HEK293T (cell line): ENCODE results near the gene SIAH3.

ENCODE experiments used
- CTCF ChIA-PET: fragments of 350-600 bp; formaldehyde crosslinking; extraction: SDS; loops from one replicate; lab custom pipeline; 2021; ENCODE audit warnings: antibody characterized with exemption, inconsistent platforms; lab: Yijun Ruan, JAX
- POLR2A ChIA-PET: fragments of 350-600 bp; formaldehyde crosslinking; extraction: SDS; loops from one replicate; lab custom pipeline; 2020; ENCODE audit warnings: antibody characterized with exemption, inconsistent platforms; lab: Yijun Ruan, JAX
- DNase-seq: peaks from one replicate; pipeline ENCODE4 v3.0.0; 2012; ENCODE audit warnings: mixed read lengths; ENCODE audit errors: extremely low spot score
- ARNT ChIP-seq: fragments of 450-650 bp; IDR thresholded peaks from 2 replicates; pipeline ENCODE4 v1.6.1; 2017; ENCODE audit warnings: mild to moderate bottlenecking
- BHLHE40 ChIP-seq: fragments of 450-650 bp; IDR thresholded peaks from 2 replicates; pipeline ENCODE4 v1.6.1; 2016; ENCODE audit warnings: mild to moderate bottlenecking, moderate library complexity, borderline replicate concordance
- CTBP1 ChIP-seq: fragments of 450-650 bp; IDR thresholded peaks from 2 replicates; pipeline ENCODE4 v1.6.1; 2016; ENCODE audit warnings: borderline replicate concordance
- ELF4 ChIP-seq: fragments of 450-650 bp; IDR thresholded peaks from 2 replicates; pipeline ENCODE4 v1.6.1; 2017; ENCODE audit warnings: antibody characterized with exemption
- FOXA1 ChIP-seq: fragments of 450-650 bp; IDR thresholded peaks from 2 replicates; pipeline ENCODE4 v1.6.1; 2016; ENCODE audit warnings: mild to moderate bottlenecking
- FOXK2 ChIP-seq: fragments of 450-650 bp; IDR thresholded peaks from 2 replicates; pipeline ENCODE4 v1.6.1; 2016; ENCODE audit warnings: mild to moderate bottlenecking
- FOXM1 ChIP-seq: fragments of 450-650 bp; IDR thresholded peaks from 2 replicates; pipeline ENCODE4 v1.6.1; 2017; ENCODE audit warnings: mild to moderate bottlenecking, borderline replicate concordance
- HDGF ChIP-seq: fragments of 450-650 bp; IDR thresholded peaks from 2 replicates; pipeline ENCODE4 v1.6.1; 2017; ENCODE audit warnings: antibody characterized with exemption, borderline replicate concordance
- L3MBTL2 ChIP-seq: fragments of 450-650 bp; conservative IDR thresholded peaks from 2 replicates; pipeline ENCODE4 v1.6.1; 2016; ENCODE audit warnings: mild to moderate bottlenecking
- LEF1 ChIP-seq: fragments of 450-650 bp; IDR thresholded peaks from 2 replicates; pipeline ENCODE4 v1.6.1; 2017; ENCODE audit warnings: mild to moderate bottlenecking, borderline replicate concordance
- NFRKB ChIP-seq: fragments of 450-650 bp; IDR thresholded peaks from 2 replicates; pipeline ENCODE4 v1.6.1; 2016; ENCODE audit warnings: mild to moderate bottlenecking, moderate library complexity
- SP1 ChIP-seq: fragments of 450-650 bp; IDR thresholded peaks from 2 replicates; pipeline ENCODE4 v1.6.1; 2017
- SUZ12 ChIP-seq: fragments of 450-650 bp; IDR thresholded peaks from 2 replicates; pipeline ENCODE4 v1.6.1; 2016; ENCODE audit warnings: mild to moderate bottlenecking
- TARDBP ChIP-seq: fragments of 450-650 bp; IDR thresholded peaks from 2 replicates; pipeline ENCODE4 v1.6.1; 2016
- ZNF384 ChIP-seq: fragments of 450-650 bp; IDR thresholded peaks from 2 replicates; pipeline ENCODE4 v1.6.1; 2016
- TF ChIP-seq, protein P1 (sequence below): fragments of 450-650 bp; IDR thresholded peaks from 2 replicates; pipeline ENCODE4 v1.6.1; 2016

SIAH3 gene

GRCh38 chr13:45870232-45870631, 18.7 kb upstream of the SIAH3 start:
- no peak for TF ChIP-seq SP1
- no peak for TF ChIP-seq ZNF384
- no peak for TF ChIP-seq CTBP1
- DNase-seq, result no peak
- POLR2A ChIA-PET, result no interaction called here
- CTCF ChIA-PET, result no interaction called here

DNA sequence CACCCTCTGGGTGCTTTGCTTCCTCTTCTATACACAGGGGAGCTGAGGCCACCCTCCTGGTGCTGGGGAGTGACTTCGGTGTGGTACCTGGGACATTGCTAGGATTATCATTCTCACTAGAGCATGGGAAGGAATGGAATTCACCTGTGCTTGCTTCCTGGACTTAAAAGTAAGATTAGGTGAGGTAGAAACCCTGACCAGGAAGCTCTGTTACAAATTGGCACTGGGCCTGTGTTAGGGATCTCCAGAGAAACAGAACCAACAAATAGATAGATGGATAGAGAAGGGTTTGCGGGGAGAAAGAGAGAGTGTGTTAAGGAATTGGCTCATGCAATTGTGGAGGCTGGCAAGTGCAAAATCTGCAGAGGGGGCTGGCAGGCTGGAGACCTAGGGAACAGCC, 13.9 kb upstream of the SIAH3 start:
- TF ChIP-seq FOXK2, result no peak
- TF ChIP-seq TARDBP, result no peak
- TF ChIP-seq BHLHE40, result no peak
- no peak for TF ChIP-seq NFRKB
- TF ChIP-seq SP1, result no peak
- no peak for TF ChIP-seq FOXA1
- no peak for TF ChIP-seq ARNT
- no peak for TF ChIP-seq ZNF384
- TF ChIP-seq LEF1, result no peak
- TF ChIP-seq FOXM1, result no peak
- TF ChIP-seq L3MBTL2, result no peak
- no peak for TF ChIP-seq HDGF
- TF ChIP-seq CTBP1, result no peak
- no peak for TF ChIP-seq ELF4
- TF ChIP-seq SUZ12, result no peak
- TF ChIP-seq, protein P1, sequence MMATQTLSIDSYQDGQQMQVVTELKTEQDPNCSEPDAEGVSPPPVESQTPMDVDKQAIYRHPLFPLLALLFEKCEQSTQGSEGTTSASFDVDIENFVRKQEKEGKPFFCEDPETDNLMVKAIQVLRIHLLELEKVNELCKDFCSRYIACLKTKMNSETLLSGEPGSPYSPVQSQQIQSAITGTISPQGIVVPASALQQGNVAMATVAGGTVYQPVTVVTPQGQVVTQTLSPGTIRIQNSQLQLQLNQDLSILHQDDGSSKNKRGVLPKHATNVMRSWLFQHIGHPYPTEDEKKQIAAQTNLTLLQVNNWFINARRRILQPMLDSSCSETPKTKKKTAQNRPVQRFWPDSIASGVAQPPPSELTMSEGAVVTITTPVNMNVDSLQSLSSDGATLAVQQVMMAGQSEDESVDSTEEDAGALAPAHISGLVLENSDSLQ, result no peak
- ChIA-PET CTCF (no interaction called here), POLR2A (no interaction called here)
- no peak for DNase-seq

DNA sequence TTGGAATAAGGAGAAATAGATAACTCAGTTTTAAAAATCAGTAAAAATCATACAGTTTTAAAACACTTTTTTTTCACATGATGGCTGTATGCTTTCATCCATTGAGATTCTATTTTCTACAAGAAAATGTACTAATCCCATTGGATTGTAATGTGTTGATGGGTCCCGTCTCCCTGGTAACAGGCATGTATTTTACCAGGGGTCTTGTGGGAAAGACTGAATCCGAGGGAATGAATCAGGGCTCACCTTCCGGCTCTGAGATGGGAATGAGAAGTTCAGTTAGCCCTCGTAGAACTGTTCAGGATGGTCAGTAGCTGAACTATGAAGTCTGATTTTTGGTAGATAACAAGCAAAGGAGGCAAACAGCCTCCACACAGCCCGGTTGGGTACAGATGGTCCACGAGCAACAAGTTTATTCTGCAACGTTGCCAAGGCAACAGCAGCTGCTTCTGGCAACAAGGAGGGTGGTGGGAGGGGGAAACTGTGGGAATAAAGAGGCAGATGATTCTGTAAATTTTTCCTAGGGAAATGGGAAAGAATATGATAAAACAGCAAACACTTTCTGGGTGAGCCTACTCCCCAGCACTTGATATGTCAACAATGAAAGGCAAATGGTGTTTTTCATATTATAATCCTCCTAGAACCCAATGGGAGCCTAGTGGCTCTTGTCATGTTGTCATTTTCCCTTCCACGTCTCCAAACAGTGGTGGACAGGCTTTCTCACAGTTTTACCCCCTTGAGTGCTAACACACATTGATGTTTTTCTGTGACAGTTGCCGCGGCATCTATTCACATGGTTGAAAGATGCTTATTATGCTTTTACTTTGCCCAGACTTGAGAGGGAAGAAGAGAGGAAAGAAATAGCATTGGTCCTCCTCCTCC, 12.4 kb upstream of the SIAH3 start:
- DNase-seq, result no peak
- CTCF ChIA-PET, result no interaction called here
- TF ChIP-seq SUZ12, result no peak
- TF ChIP-seq, protein P1, result no peak
- TF ChIP-seq FOXK2, result no peak
- no peak for TF ChIP-seq L3MBTL2
- TF ChIP-seq ZNF384, result no peak

DNA sequence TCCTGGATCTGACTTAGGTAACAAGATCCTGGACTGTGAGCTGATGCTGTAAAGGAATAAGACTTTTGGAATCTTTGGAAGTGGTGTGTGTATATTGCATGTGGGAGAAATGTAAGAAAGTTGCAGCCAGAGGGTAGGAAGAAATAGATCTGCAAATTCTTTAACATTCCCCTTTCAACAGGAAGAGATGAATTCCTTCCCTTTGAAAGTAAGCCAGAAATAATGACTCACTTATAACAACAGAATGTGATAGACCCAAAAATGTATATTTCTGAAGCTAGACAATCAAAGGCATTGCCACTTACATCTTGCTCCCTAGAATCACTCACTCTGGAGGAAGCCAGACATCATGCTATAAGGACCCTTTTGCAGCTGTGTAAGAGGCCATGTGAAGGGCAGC, 9.8 kb upstream of the SIAH3 start:
- DNase-seq, result no peak
- ChIA-PET POLR2A (no interaction called here), CTCF (no interaction called here)
- no peak for TF ChIP-seq FOXK2
- TF ChIP-seq ELF4, result no peak
- TF ChIP-seq, protein P1, result no peak
- TF ChIP-seq NFRKB, result no peak
- no peak for TF ChIP-seq HDGF
- TF ChIP-seq SUZ12, result no peak
- TF ChIP-seq SP1, result no peak
- TF ChIP-seq BHLHE40, result no peak
- no peak for TF ChIP-seq CTBP1

More for the DNA sequence above, 12.4 kb upstream of the SIAH3 start:
- POLR2A ChIA-PET, result no interaction called here

GRCh38 chr13:45860240-45860639, 8.7 kb upstream of the SIAH3 start:
- ChIA-PET POLR2A (no interaction called here), CTCF (no interaction called here)
- DNase-seq, result no peak

More at GRCh38 chr13:45860240-45860639, 8.7 kb upstream of the SIAH3 start:
- TF ChIP-seq CTBP1 (no peak), LEF1 (no peak), FOXK2 (no peak), L3MBTL2 (no peak), ARNT (no peak), ELF4 (no peak), FOXA1 (no peak), SUZ12 (no peak), ZNF384 (no peak), TARDBP (no peak), SP1 (no peak), HDGF (no peak), NFRKB (no peak), FOXM1 (no peak), BHLHE40 (no peak)
- TF ChIP-seq, protein P1, result no peak
